Liver (tissue), 9 donors: Measurements from ENCODE around the gene VTN. TPM values are rescaled to one million over a fixed set of nuclear protein-coding genes. Genes with fewer than 3 reads are reported as not detected.

Experiments
- DNase-seq: peaks from one replicate; pipeline ENCODE4 v3.0.0-alpha.2; 2017; ENCODE audit warnings: low spot score
- H3K27ac ChIP-seq, 2 donors: one replicate each; pipeline ENCODE4 v1.7.0; 2013; ENCODE audit warnings: inconsistent platforms in 2 of 2, low read length in 2 of 2, control low read depth in 1 of 2, low read depth in 1 of 2, mild to moderate bottlenecking in 1 of 2
- H3K27me3 ChIP-seq, 4 donors: one replicate each; pipeline versions ENCODE4 v1.6.1 to v1.7.0; 2013; ENCODE audit warnings: low read length in 3 of 4, inconsistent platforms in 1 of 4, mild to moderate bottlenecking in 1 of 4, moderate library complexity in 1 of 4; ENCODE audit not compliant: control insufficient read depth in 4 of 4, insufficient read depth in 4 of 4
- H3K36me3 ChIP-seq, 4 donors: one replicate each; pipeline versions ENCODE4 v1.6.1 to v1.7.0; 2013; ENCODE audit warnings: low read length in 3 of 4, mild to moderate bottlenecking in 3 of 4, low read depth in 1 of 4, moderate library complexity in 1 of 4; ENCODE audit not compliant: control insufficient read depth in 4 of 4, insufficient read depth in 3 of 4
- H3K4me1 ChIP-seq, 4 donors: one replicate each; pipeline versions ENCODE4 v1.6.1 to v1.7.0; 2013; ENCODE audit warnings: low read length in 3 of 4, mild to moderate bottlenecking in 3 of 4, moderate library complexity in 1 of 4; ENCODE audit not compliant: control insufficient read depth in 4 of 4, insufficient read depth in 4 of 4
- H3K4me3 ChIP-seq, 3 donors: one replicate each; pipeline versions ENCODE4 v1.6.1 to v1.7.0; 2013; ENCODE audit warnings: low read length in 3 of 3, control low read depth in 1 of 3, low read depth in 1 of 3, mild to moderate bottlenecking in 1 of 3
- H3K9ac ChIP-seq, 2 donors: one replicate each; pipeline ENCODE4 v1.7.0; 2013; ENCODE audit warnings: low read length in 2 of 2, mild to moderate bottlenecking in 2 of 2, moderate library complexity in 2 of 2, control low read depth in 1 of 2, low read depth in 1 of 2
- H3K9me3 ChIP-seq, 4 donors: one replicate each; pipeline versions ENCODE4 v1.6.1 to v1.7.0; 2013; ENCODE audit warnings: low read length in 3 of 4; ENCODE audit not compliant: control insufficient read depth in 4 of 4
- ATF3 ChIP-seq: IDR thresholded peaks from 2 replicates; pipeline ENCODE4 v1.6.1; 2016; ENCODE audit warnings: antibody characterized with exemption
- CTCF ChIP-seq: fragments of 150-350 bp; IDR thresholded peaks from 2 replicates; pipeline ENCODE4 v1.5.1; 2017; ENCODE audit warnings: improper control_type of control experiment, low read depth, low read length; ENCODE audit not compliant: missing input control
- EGR1 ChIP-seq, 2 donors: IDR thresholded peaks; 2 replicates each; pipeline ENCODE4 v1.6.1; 2016 to 2018; ENCODE audit warnings: antibody characterized with exemption in 2 of 2, low read depth in 2 of 2
- FOXA1 ChIP-seq: IDR thresholded peaks from 2 replicates; pipeline ENCODE4 v1.6.1; 2016; ENCODE audit warnings: antibody characterized with exemption
- FOXA2 ChIP-seq: IDR thresholded peaks from 2 replicates; pipeline ENCODE4 v1.6.1; 2016; ENCODE audit warnings: antibody characterized with exemption
- GABPA ChIP-seq, 2 donors: IDR thresholded peaks in 1 of 2; conservative IDR thresholded peaks in 1 of 2; 2 replicates each; pipeline ENCODE4 v1.6.1; 2016; ENCODE audit warnings: antibody characterized with exemption in 2 of 2, mild to moderate bottlenecking in 1 of 2, moderate library complexity in 1 of 2
- HNF4A ChIP-seq, 2 donors: conservative IDR thresholded peaks; 2 replicates each; pipeline ENCODE4 v1.6.1; 2016; ENCODE audit warnings: antibody characterized with exemption in 2 of 2, mild to moderate bottlenecking in 2 of 2
- HNF4G ChIP-seq: IDR thresholded peaks from 2 replicates; pipeline ENCODE4 v1.6.1; 2016; ENCODE audit warnings: antibody characterized with exemption
- JUND ChIP-seq, 2 donors: IDR thresholded peaks; 2 replicates each; pipeline ENCODE4 v1.6.1; 2016; ENCODE audit warnings: antibody characterized with exemption in 2 of 2
- MAX ChIP-seq: IDR thresholded peaks from 2 replicates; pipeline ENCODE4 v1.6.1; 2016; ENCODE audit warnings: antibody characterized with exemption
- NR2F2 ChIP-seq: IDR thresholded peaks from 2 replicates; pipeline ENCODE4 v1.6.1; 2016; ENCODE audit warnings: antibody characterized with exemption
- RAD21 ChIP-seq, 2 donors: IDR thresholded peaks; 2 replicates each; pipeline ENCODE4 v1.6.1; 2016; ENCODE audit warnings: antibody characterized with exemption in 2 of 2, mild to moderate bottlenecking in 2 of 2
- REST ChIP-seq: IDR thresholded peaks from 2 replicates; pipeline ENCODE4 v1.6.1; 2016; ENCODE audit warnings: antibody characterized with exemption, mild to moderate bottlenecking
- RXRA ChIP-seq, 2 donors: IDR thresholded peaks; 2 replicates each; pipeline ENCODE4 v1.6.1; 2017 to 2018; ENCODE audit warnings: antibody characterized with exemption in 2 of 2, mild to moderate bottlenecking in 1 of 2
- SP1 ChIP-seq: IDR thresholded peaks from 2 replicates; pipeline ENCODE4 v1.6.1; 2018; ENCODE audit warnings: antibody characterized with exemption, mild to moderate bottlenecking
- TAF1 ChIP-seq: conservative IDR thresholded peaks from 2 replicates; pipeline ENCODE4 v1.6.1; 2016; ENCODE audit warnings: antibody characterized with exemption, mild to moderate bottlenecking
- YY1 ChIP-seq: IDR thresholded peaks from 2 replicates; pipeline ENCODE4 v1.6.1; 2016; ENCODE audit warnings: antibody characterized with exemption, mild to moderate bottlenecking
- ZBTB33 ChIP-seq: IDR thresholded peaks from 2 replicates; pipeline ENCODE4 v1.6.1; 2016; ENCODE audit warnings: antibody characterized with exemption
- WGBS: extraction: QIAGEN DNeasy Blood & Tissue Kit; methylation state at CpG from one replicate; pipeline ENCODE4 v1.1.7; 2013; 5-methylcytosine and 5-hydroxymethylcytosine counted together
- polyA plus RNA-seq, 2 donors: library from polyadenylated mRNA; stranded (reverse) in 1 of 2; unstranded in 1 of 2; fragments of 200-250 nt in 1 of 2; fragments of >200 nt in 1 of 2; fragmentation: Nextera tagmentation in 1 of 2; extraction: Ambion mirVana in 1 of 2; gene quantifications; one replicate each; pipeline versions ENCODE4 v1.2.1 to v1.2.3, GENCODE V29; 2013 to 2015
- total RNA-seq, 2 donors: library from RNA; depleted of rRNA; stranded (reverse); fragments of >200 nt; gene quantifications; one replicate each; pipeline ENCODE4 v1.2.3, GENCODE V29; 2014
- donor health status: healthy.
- donor health status: healthy.
- donor health status: healthy.
- donor health status: healthy.
- donor health status: healthy.

The VTN gene
- total and polyA plus RNA-seq, 4 donors, result 1,668 to 4,059 (median 3,520) TPM

- H3K9me3 ChIP-seq, result no peaks in the 10 kb centered on the region
- no peaks in the 10 kb centered on the region for H3K27me3 ChIP-seq
- WGBS, result 95% methylated on average over 19 of the region's 19 CpGs
- peaks cover 23 to 69% (median 56%) of the 10 kb centered on the region in 4 donors for H3K4me1 ChIP-seq
- no peak overlapping the region for H3K4me3 ChIP-seq
- H3K36me3 ChIP-seq, result peaks cover 13 to 58% (median 42%) of the 10 kb centered on the region in 4 donors
- peak overlapping the region; percentile 56 to 89 for H3K27ac ChIP-seq
- TF ChIP-seq ZBTB33 (no peak), YY1 (no peak), JUND (IDR thresholded peaks at IDR 0.05) (no peak), HNF4A (conservative IDR thresholded peaks at IDR 0.05) (no peak), HNF4G (no peak), GABPA (IDR thresholded peaks at IDR 0.05 in 1 of 2, conservative IDR thresholded peaks at IDR 0.05 in 1 of 2) (no peak), RXRA (IDR thresholded peaks at IDR 0.05) (no peak), REST (no peak), ATF3 (no peak), MAX (no peak), TAF1 (no peak), FOXA1 (no peak), NR2F2 (no peak), RAD21 (IDR thresholded peaks at IDR 0.05) (no peak), CTCF (no peak), EGR1 (IDR thresholded peaks at IDR 0.05; ENCODE audit: low read depth in 2 of 2) (no peak), FOXA2 (no peak), SP1 (no peak)
- DNase-seq, result no peak
- H3K9ac ChIP-seq, result no peak overlapping the region
Measured at GRCh38 chr17:28344435-28344901, 25.6 kb downstream of the VTN start.
